T-cell (primary cell): ENCODE measurements around the gene MYLK4. TPM values are rescaled to one million over a fixed set of nuclear protein-coding genes. Genes with fewer than 3 reads are reported as not detected.
A peak's percentile ranks its signal among the peaks of the same experiment; 100 is the strongest.

Source experiments
- ATAC-seq, 4 experiments: fragments of 200-7000 bp in 3 of 4; fragments of 150-1000 bp in 1 of 4; cut with Tn5 transposase; replicated peaks in 1 of 4; 1 replicate in 3 of 4; 2 replicates in 1 of 4; pipeline ENCODE4 v1.10.0; 2021; ENCODE audit warnings: moderate library complexity in 3 of 4, mild to moderate bottlenecking in 2 of 4, moderate number of reproducible peaks in 1 of 4
- CTCF ChIA-PET, 2 donors: fragments of 300-600 bp; sonication (Branson Sonifier 250); formaldehyde crosslinking; loops; one replicate each; lab custom pipeline; 2022; ENCODE audit warnings: antibody characterized with exemption in 2 of 2; lab: Charles Lee
- POLR2A ChIA-PET, 2 donors: fragments of 300-600 bp; sonication (Branson Sonifier 250); formaldehyde crosslinking; loops; one replicate each; lab custom pipeline; 2022; ENCODE audit warnings: antibody characterized with exemption in 2 of 2; lab: Charles Lee
- DNase-seq, 35 experiments: peaks; one replicate each; pipeline versions ENCODE4 v3.0.0 to v3.0.0-alpha.2; 2013 to 2023
- H3K27ac ChIP-seq: one replicate; pipeline ENCODE4 v1.5.1; 2013; ENCODE audit warnings: low read length
- H3K27me3 ChIP-seq, 2 experiments: replicated peaks in 1 of 2; 1 replicate in 1 of 2; 2 replicates in 1 of 2; pipeline versions ENCODE4 v1.6.1 to v1.7.0; 2013; ENCODE audit warnings: low read length in 1 of 2, mixed read lengths in 1 of 2; ENCODE audit not compliant: control insufficient read depth in 2 of 2, insufficient read depth in 2 of 2; ENCODE audit errors: extremely low read depth in 1 of 2
- H3K36me3 ChIP-seq, 2 donors: 1 replicate in 1 of 2; 2 replicates in 1 of 2; pipeline versions ENCODE4 v1.6.1 to v1.7.0; 2013; ENCODE audit warnings: low read length in 1 of 2; ENCODE audit not compliant: control insufficient read depth in 2 of 2, insufficient read depth in 1 of 2; ENCODE audit errors: extremely low read depth in 1 of 2
- H3K4me1 ChIP-seq, 2 experiments: 1 replicate in 1 of 2; 2 replicates in 1 of 2; pipeline versions ENCODE4 v1.6.1 to v1.7.0; 2013; ENCODE audit warnings: low read length in 2 of 2, mixed read lengths in 1 of 2; ENCODE audit not compliant: insufficient read depth in 2 of 2, control insufficient read depth in 1 of 2; ENCODE audit errors: extremely low read depth in 1 of 2
- H3K4me3 ChIP-seq, 2 donors: 1 replicate in 1 of 2; 2 replicates in 1 of 2; pipeline versions ENCODE4 v1.5.1 to v1.7.0; 2013; ENCODE audit warnings: mild to moderate bottlenecking in 2 of 2, low read length in 1 of 2, moderate library complexity in 1 of 2; ENCODE audit not compliant: control insufficient read depth in 1 of 2; ENCODE audit errors: extremely low read depth in 1 of 2
- H3K9me3 ChIP-seq: 2 replicates; pipeline ENCODE4 v1.7.0; 2013
- H3K27ac Mint-ChIP-seq, 2 donors: one replicate each; pipeline ENCODE4 v1.8.0; 2020 to 2021; ENCODE audit warnings: mild to moderate bottlenecking in 2 of 2, mixed read lengths in 2 of 2
- H3K27me3 Mint-ChIP-seq, 2 donors: one replicate each; pipeline ENCODE4 v1.8.0; 2021 to 2022; ENCODE audit warnings: mixed read lengths in 2 of 2
- H3K36me3 Mint-ChIP-seq: one replicate; pipeline ENCODE4 v1.8.0; 2021; ENCODE audit warnings: mixed read lengths
- H3K4me1 Mint-ChIP-seq, 3 donors: one replicate each; pipeline ENCODE4 v1.8.0; 2020 to 2022; ENCODE audit warnings: mixed read lengths in 3 of 3, mild to moderate bottlenecking in 1 of 3
- H3K4me3 Mint-ChIP-seq, 3 donors: one replicate each; pipeline ENCODE4 v1.8.0; 2020 to 2022; ENCODE audit warnings: mild to moderate bottlenecking in 3 of 3, mixed read lengths in 3 of 3, moderate library complexity in 3 of 3
- H3K9me3 Mint-ChIP-seq, 3 donors: one replicate each; pipeline ENCODE4 v1.8.0; 2020 to 2022; ENCODE audit warnings: mixed read lengths in 3 of 3
- WGBS: methylation state at CpG from one replicate; pipeline ENCODE4 v1.1.5; 2013; ENCODE audit warnings: missing lambda C conversion rate; ENCODE audit not compliant: insufficient coverage; 5-methylcytosine and 5-hydroxymethylcytosine counted together
- total RNA-seq, 35 experiments: library from RNA in 6 of 35; stranded (reverse) in 6 of 35; fragments of 120-200 nt in 1 of 35; gene quantifications; one replicate each; pipeline versions ENCODE4 v1.2.1 to v1.2.4 and lab custom pipeline; 2013 to 2026

The MYLK4 gene
- total RNA-seq, 5 donors from 2014 or later (not counting 1 experiment from before 2014, with no cell fraction given): 0.58 to 1.4 (median 1.0) TPM

GRCh38 chr6:2753110-2753489, 2.4 kb upstream of the MYLK4 start:
- Mint-ChIP-seq H3K27ac (no peak overlapping the region), H3K9me3 (no peaks in the 10 kb centered on the region), H3K4me3 (no peak overlapping the region), H3K27me3 (peaks cover 23 to 30% of the 10 kb centered on the region in 2 donors), H3K36me3 (no peaks in the 10 kb centered on the region), H3K4me1 (peaks cover 5 to 9% (median 8%) of the 10 kb centered on the region in 3 donors)
- Histone ChIP-seq H3K27me3 (peaks cover 0 to 3% of the 10 kb centered on the region in 2 experiments), H3K4me3 (no peak overlapping the region), H3K36me3 (no peaks in the 10 kb centered on the region), H3K27ac (no peak overlapping the region), H3K9me3 (no peaks in the 10 kb centered on the region), H3K4me1 (peaks cover 0 to 2% of the 10 kb centered on the region in 2 experiments)
- WGBS: 94% methylated on average over 6 of the region's 7 CpGs
- no peak for ATAC-seq
- ChIA-PET POLR2A (interaction anchor here in 1 of 2 donors (0.6 kb wide), 1 partner anchor 16 kb away, joined by 3 read pairs; no protein-coding TSS in a partner anchor), CTCF (interaction anchor here in 1 of 2 donors (5.1 kb wide), 1 partner anchor 14 kb away, joined by 38 read pairs; no protein-coding TSS in a partner anchor)
- no peak for DNase-seq

GRCh38 chr6:2752477-2753109, 1.9 kb upstream of the MYLK4 start:
- Mint-ChIP-seq H3K4me1 (peaks cover 5 to 9% (median 8%) of the 10 kb centered on the region in 3 donors), H3K36me3 (no peaks in the 10 kb centered on the region), H3K27ac (no peak overlapping the region), H3K4me3 (no peak overlapping the region), H3K9me3 (no peaks in the 10 kb centered on the region), H3K27me3 (peaks cover 23 to 30% of the 10 kb centered on the region in 2 donors)
- CTCF ChIA-PET: interaction anchor here in 1 of 2 donors (5.1 kb wide), 1 partner anchor 14 kb away, joined by 38 read pairs; no protein-coding TSS in a partner anchor
- Histone ChIP-seq H3K9me3 (no peaks in the 10 kb centered on the region), H3K4me3 (no peak overlapping the region), H3K27me3 (peaks cover 0 to 3% of the 10 kb centered on the region in 2 experiments), H3K4me1 (peaks cover 0 to 2% of the 10 kb centered on the region in 2 experiments), H3K27ac (no peak overlapping the region), H3K36me3 (no peaks in the 10 kb centered on the region)
- 90% methylated on average over 2 of the region's 5 CpGs for WGBS
- POLR2A ChIA-PET: interaction anchor here in 1 of 2 donors (0.6 kb wide), 1 partner anchor 15 kb away, joined by 3 read pairs; no protein-coding TSS in a partner anchor
- ATAC-seq: no peak
- DNase-seq: no peak

GRCh38 chr6:2751871-2752270, 1.1 kb upstream of the MYLK4 start:
- H3K27ac Mint-ChIP-seq: no peak overlapping the region
- H3K4me3 Mint-ChIP-seq: no peak overlapping the region
- Histone ChIP-seq H3K4me1 (peaks cover 0 to 2% of the 10 kb centered on the region in 2 experiments), H3K4me3 (no peak overlapping the region), H3K36me3 (no peaks in the 10 kb centered on the region), H3K27me3 (peaks cover 0 to 3% of the 10 kb centered on the region in 2 experiments), H3K27ac (no peak overlapping the region), H3K9me3 (no peaks in the 10 kb centered on the region)
- H3K36me3 Mint-ChIP-seq: no peaks in the 10 kb centered on the region
- 30% methylated on average over 2 of the region's 3 CpGs for WGBS
- CTCF ChIA-PET: interaction anchor here (0.6 to 5.1 kb wide), 4 partner anchors 13 to 1394 kb away, joined by 3 to 38 read pairs (median 4); no protein-coding TSS in a partner anchor
- peaks cover 23 to 30% of the 10 kb centered on the region in 2 donors for H3K27me3 Mint-ChIP-seq
- H3K4me1 Mint-ChIP-seq: peaks cover 5 to 9% (median 8%) of the 10 kb centered on the region in 3 donors
- POLR2A ChIA-PET: no interaction called here
- ATAC-seq (no peak), DNase-seq (no peak)
- H3K9me3 Mint-ChIP-seq: no peaks in the 10 kb centered on the region

GRCh38 chr6:2749969-2750600, 637 bp downstream of the MYLK4 start:
- H3K9me3 ChIP-seq: no peaks in the 10 kb centered on the region
- ChIA-PET POLR2A (no interaction called here), CTCF (interaction anchor here (0.6 to 5.1 kb wide), 22 partner anchors 8 to 1188 kb away, joined by 3 to 38 read pairs (median 4); partner anchors contain the start of gene WRNIP1 (in 1 of the 2))
- H3K27me3 ChIP-seq: no peaks in the 10 kb centered on the region
- H3K4me1 ChIP-seq: peaks cover 0 to 2% of the 10 kb centered on the region in 2 experiments
- Mint-ChIP-seq H3K27ac (no peak overlapping the region), H3K27me3 (peaks cover 14 to 23% of the 10 kb centered on the region in 2 donors), H3K9me3 (no peaks in the 10 kb centered on the region), H3K4me3 (no peak overlapping the region), H3K4me1 (peaks cover 5 to 9% (median 8%) of the 10 kb centered on the region in 3 donors), H3K36me3 (no peaks in the 10 kb centered on the region)
- H3K4me3 ChIP-seq: no peak overlapping the region
- 60% methylated on average over 1 of the region's 11 CpGs for whole genome bisulfite sequencing
- ATAC-seq: peak; percentile 46 to 70 (median 65)
- DNase-seq: peak in 34 of 35 experiments; percentile 29 to 80 (median 58)
- no peaks in the 10 kb centered on the region for H3K36me3 ChIP-seq
- no peak overlapping the region for H3K27ac ChIP-seq

- CTCF ChIA-PET: interaction anchor here in 1 of 2 donors (1.3 kb wide), 1 partner anchor 10 kb away, joined by 4 read pairs; no protein-coding TSS in a partner anchor
- Mint-ChIP-seq H3K27ac (no peak overlapping the region), H3K27me3 (peaks cover 12 to 21% of the 10 kb centered on the region in 2 donors), H3K4me1 (peaks cover 5 to 9% (median 8%) of the 10 kb centered on the region in 3 donors), H3K36me3 (no peaks in the 10 kb centered on the region), H3K4me3 (no peak overlapping the region), H3K9me3 (no peaks in the 10 kb centered on the region)
- Histone ChIP-seq H3K4me1 (peaks cover 0 to 2% of the 10 kb centered on the region in 2 experiments), H3K27me3 (peaks cover 0 to 3% of the 10 kb centered on the region in 2 experiments), H3K27ac (no peak overlapping the region), H3K4me3 (no peak overlapping the region), H3K9me3 (no peaks in the 10 kb centered on the region), H3K36me3 (no peaks in the 10 kb centered on the region)
- DNase-seq (no peak), ATAC-seq (no peak)
- WGBS: 82% methylated on average over 5 of the region's 8 CpGs
- POLR2A ChIA-PET: no interaction called here
Measured at GRCh38 chr6:2748183-2748582, 2.5 kb downstream of the MYLK4 start.

- ChIA-PET POLR2A (no interaction called here), CTCF (interaction anchor here in 1 of 2 donors (0.5 to 0.7 kb wide), 2 partner anchors 111 to 823 kb away, joined by 3 read pairs; no protein-coding TSS in a partner anchor)
- no peaks in the 10 kb centered on the region for H3K9me3 ChIP-seq
- Mint-ChIP-seq H3K36me3 (no peaks in the 10 kb centered on the region), H3K27ac (no peak overlapping the region), H3K27me3 (peaks cover 8 to 18% of the 10 kb centered on the region in 2 donors), H3K4me3 (no peak overlapping the region), H3K4me1 (peaks cover 5 to 9% (median 5%) of the 10 kb centered on the region in 3 donors), H3K9me3 (no peaks in the 10 kb centered on the region)
- no peak overlapping the region for H3K27ac ChIP-seq
- WGBS: 75% methylated on average over 7 of the region's 7 CpGs
- no peak for DNase-seq
- no peaks in the 10 kb centered on the region for H3K36me3 ChIP-seq
- H3K27me3 ChIP-seq: peaks cover 0 to 3% of the 10 kb centered on the region in 2 experiments
- no peak overlapping the region for H3K4me3 ChIP-seq
- ATAC-seq: no peak
- no peaks in the 10 kb centered on the region for H3K4me1 ChIP-seq
Measured at GRCh38 chr6:2746557-2747061, 4.1 kb downstream of the MYLK4 start.
